Measurements from ENCODE around the gene CCDC78.

- TF ChIP-seq CTCF (IDR thresholded peaks at IDR 0.05) (no peak), POLR2A (IDR thresholded peaks at IDR 0.05) (no peak)
Observed at GRCh38 chr16:774086-775001, 48.1 kb upstream of the CCDC78 start.
